ENCODE measurements around the gene CCDC142.
"Not testable (repeated sequence)": the region's sequence is repeated elsewhere in the genome, so short reads cannot be mapped to it uniquely, and the experiment has no call there.

CCDC142 gene

DNA sequence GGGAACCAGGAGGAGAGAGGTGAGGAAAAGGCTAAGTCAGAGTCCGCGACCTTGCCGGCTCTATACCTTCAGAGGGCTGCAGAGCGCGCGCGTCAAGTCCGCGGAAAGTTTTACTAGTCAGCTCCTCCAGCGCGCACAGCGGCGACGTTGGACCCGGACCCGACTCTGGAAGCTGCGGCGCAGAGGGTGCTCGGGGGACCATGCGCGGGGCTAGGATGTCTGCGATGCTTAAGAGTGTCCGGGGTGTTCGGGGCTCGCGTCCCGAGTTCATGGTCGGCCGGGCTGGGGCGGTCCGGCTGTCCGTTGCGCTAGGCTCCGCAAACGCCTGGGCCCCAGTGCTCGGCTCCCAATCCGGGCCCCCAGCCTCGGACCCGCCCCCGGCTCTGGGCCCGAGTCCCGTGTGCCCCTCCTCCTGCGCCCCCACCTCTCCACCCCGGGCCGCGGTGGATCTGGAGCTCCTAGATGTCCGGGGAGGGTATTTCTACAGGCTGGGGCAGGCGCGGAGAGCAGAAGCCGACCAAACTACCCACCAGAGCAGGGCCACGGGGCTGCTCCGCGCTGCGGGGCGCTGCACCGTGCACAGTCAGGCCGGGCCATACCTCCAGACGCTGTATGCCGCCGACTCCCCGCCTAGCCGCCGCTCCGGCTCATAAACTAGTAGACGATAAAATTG, 16.6 kb upstream of the CCDC142 start, which contains the start of gene LBX2:
TSS of gene LBX2 (minus strand) at position 337 of the 673 bp plus-strand sequence. CDS start at position 271, 66 bp downstream.
- DNase-seq (ENCODE audit: low read depth, low spot score), result no peak

DNA sequence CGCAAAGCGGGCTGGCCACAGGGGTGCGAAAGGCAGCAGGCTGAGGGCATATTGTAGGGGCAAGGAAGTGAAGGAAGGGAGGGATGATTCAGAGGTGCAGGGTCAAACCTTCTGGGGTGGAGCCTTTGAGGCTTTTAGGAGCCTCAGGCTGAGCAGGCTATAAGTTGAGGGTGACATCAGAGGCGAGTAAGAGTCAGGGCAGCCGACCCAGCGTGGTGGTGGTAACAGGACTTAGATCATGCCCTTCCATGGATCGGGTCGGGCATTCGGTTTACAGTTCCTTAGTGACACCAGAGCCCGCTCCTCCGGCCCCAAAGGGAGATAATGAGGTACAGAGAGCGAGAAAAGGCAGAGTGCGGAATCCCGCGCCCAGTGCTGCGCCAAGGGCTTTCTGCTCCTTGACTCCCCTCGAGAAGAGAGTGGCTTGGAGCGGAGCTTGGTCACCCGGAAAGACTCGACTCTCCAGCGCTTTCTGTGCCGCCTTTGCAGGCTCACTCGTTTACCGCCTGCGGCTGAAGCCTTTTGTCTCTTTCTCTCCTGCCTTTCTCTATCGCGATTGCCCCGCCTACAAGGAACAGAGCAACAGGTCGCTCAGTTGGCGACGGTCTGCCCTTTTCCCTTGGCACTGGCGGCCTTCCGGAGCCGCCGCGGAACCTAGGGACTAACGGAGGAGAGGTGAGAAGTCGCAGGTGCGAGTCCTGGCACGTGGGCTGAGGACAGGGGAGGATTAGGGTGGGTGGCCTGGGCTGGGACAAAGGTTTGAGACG, 15.9 kb upstream of the CCDC142 start:
- no peak for DNase-seq (ENCODE audit: low read depth, low spot score)

- no peak for DNase-seq (ENCODE audit: low read depth, low spot score)
Observed at GRCh38 chr2:74497777-74498499, 15.1 kb upstream of the CCDC142 start.

GRCh38 chr2:74496997-74497776, 14.4 kb upstream of the CCDC142 start:
- no peak for DNase-seq (ENCODE audit: low read depth, low spot score)

DNA sequence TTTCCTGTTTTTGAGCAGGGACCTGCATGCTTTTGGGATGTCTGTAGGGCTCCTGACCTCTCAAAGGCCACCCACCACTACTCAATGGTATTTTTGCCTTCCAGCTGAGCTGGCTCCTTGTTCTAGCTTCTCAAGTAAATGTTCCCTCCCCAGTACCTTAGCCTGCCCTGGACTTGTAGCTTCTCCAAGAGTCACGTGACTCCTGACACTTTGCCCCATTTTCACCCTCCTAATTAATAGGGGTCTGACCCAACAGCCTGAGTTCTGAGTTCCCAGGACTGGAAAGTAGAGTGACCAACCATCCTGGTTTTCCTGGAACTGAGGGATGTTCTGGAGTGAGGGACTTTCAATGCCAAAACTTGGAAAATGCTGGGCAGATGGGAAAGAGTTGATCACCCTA, 12.6 kb upstream of the CCDC142 start:
- DNase-seq (ENCODE audit: low read depth, low spot score), result no peak

DNA sequence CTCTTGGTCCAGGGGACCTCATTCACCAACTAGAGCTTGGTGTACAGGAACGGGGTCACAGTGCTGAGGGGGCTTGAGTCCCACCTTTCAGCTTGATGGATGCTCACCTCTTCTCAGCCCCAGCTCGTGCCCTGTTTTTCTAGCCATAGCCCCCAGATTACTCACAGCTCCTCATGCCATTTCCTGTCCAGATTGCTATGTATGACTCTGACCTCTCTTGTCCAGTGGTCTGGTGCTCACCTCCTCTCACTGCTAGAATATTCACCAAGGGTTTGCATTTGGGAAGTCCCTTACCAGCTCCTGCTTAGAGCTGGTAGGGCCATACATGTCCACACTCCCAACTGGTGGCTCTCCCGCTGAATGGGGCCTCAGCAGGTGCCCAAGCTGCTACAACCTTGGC, 10.7 kb upstream of the CCDC142 start:
- DNase-seq (ENCODE audit: low read depth, low spot score), result no peak

DNA sequence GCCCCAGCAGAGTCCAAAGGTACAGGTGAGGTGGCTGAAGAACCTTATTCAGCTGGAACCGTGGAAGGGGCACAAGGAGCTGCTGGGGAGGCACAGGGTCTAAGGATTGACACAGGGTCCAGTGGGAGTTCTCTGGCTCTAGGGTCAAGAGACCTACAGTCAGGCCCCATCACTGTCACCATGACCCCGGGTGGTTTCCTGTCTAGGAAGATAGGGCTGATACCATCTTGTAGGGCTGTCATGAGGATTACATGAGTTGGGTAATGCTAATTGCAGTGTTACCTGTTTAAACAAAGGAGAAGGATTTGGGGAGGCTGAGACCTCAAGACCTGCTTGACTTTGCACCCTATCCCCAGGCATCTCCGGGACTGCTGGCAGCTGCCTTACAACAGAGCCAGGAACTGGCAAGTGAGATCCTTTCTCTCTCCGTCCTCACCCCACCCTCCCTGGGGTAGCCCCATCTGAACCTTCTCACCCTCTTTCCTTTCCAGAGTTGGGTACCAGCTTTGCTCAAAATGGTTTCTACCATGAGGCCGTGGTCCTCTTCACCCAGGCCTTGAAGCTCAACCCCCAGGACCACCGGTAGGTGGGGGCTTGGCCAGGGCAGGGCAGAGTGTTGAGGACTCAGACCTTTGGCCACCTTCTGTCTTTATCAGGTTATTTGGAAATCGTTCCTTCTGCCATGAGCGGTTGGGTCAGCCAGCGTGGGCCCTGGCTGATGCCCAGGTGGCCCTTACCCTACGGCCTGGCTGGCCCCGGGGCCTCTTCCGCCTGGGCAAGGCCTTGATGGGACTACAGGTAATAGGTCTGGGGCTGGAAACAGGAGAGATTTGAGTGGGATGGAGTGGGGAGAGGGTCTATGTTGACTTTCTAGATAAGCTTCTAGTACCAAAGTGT, 9.1 kb upstream of the CCDC142 start:
- DNase-seq (ENCODE audit: low read depth, low spot score), result no peak

GRCh38 chr2:74489906-74490305, 7.1 kb upstream of the CCDC142 start:
- no peak for DNase-seq (ENCODE audit: low read depth, low spot score)

- no peak for DNase-seq (ENCODE audit: low read depth, low spot score)
Observed at GRCh38 chr2:74488643-74489481, 6.1 kb upstream of the CCDC142 start.

DNA sequence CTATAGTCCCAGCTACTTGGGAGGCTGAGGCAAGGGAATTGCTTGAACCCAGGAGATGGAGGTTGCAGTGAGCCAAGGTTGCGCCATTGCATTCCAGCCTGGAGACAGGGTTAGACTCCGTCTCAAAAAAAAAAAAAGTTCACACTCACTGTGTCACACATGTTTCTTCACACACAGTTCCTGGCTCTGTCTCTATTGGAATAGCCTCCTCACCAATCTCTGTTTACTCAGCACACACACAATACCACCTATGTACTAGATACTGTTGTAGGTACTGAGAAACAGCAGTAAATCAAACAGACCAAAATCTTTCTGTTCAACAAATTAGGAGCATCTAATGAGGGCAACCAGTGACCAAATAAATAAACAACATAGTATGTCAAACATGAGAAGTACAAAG, 3.3 kb upstream of the CCDC142 start:
- DNase-seq (ENCODE audit: low read depth, low spot score), result no peak

DNA sequence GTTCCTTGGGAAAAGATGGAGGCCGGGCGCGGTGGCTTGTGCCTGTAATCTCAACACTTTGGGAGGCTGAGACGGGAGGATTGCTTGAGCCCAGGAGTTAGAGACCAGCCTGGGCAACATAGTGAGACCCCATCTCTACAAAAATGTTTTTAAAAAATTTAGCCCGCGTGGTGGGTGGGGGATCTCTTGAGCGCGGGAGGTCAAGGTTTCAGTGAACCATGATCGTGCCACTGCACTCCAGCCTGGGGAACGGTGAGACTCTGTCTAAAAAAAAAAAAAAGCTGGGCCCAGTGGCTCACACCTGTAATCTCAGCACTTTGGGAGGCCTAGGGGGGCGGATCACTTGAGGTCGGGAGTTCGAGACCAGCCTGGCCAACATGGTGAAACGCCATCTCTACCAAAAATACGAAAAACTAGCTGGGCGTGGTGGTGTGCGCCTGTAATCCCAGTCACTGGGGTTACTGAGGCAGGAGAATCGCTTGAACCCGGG, 922 bp upstream of the CCDC142 start:
- DNase-seq (ENCODE audit: low read depth, low spot score), result not testable (repeated sequence)

- peak; percentile 16 for DNase-seq (ENCODE audit: low read depth, low spot score)
Observed at GRCh38 chr2:74481961-74482800, 617 bp downstream of the CCDC142 start.

GRCh38 chr2:74481431-74481830, 1.4 kb downstream of the CCDC142 start:
- DNase-seq (ENCODE audit: low read depth, low spot score), result no peak

- DNase-seq (ENCODE audit: low read depth, low spot score), result no peak
Observed at GRCh38 chr2:74474899-74475298, 7.9 kb downstream of the CCDC142 start.

DNA sequence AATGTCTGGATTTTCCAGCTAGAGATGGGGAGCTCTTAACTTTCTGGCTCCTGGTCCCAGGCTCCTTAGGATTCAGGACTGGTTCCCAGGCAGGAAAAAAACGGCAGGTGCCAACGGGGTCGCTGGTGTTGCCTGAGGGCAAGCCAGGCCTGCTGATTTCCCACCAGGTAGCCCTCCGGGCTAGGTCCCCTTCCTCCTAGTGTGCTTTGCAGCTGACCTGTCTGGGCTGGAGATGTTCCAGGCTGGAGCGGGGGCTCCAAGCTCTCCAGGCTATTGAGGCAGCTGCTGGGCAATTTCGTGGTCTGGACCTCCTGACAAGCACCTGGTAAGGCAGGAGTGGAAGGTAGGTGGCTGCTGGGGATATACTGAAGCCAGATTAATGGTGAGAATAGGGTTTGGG, 8.3 kb downstream of the CCDC142 start:
- no peak for DNase-seq (ENCODE audit: low read depth, low spot score)

DNA sequence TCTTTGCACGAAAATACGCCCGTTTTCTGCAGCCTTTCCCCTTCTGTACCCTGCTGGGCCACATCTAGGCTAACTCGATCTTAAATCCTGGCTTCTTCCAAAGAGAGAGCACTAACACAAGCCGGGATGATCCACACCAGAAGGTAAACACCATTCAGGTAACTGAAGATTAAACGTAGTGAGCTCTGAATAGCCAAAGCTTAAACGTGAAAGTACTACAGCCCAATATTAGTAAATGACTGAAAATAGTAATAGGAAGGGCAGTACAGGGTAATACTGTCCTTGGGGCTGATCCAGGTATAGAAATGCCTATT, 9.9 kb downstream of the CCDC142 start:
- DNase-seq (ENCODE audit: low read depth, low spot score), result no peak

DNA sequence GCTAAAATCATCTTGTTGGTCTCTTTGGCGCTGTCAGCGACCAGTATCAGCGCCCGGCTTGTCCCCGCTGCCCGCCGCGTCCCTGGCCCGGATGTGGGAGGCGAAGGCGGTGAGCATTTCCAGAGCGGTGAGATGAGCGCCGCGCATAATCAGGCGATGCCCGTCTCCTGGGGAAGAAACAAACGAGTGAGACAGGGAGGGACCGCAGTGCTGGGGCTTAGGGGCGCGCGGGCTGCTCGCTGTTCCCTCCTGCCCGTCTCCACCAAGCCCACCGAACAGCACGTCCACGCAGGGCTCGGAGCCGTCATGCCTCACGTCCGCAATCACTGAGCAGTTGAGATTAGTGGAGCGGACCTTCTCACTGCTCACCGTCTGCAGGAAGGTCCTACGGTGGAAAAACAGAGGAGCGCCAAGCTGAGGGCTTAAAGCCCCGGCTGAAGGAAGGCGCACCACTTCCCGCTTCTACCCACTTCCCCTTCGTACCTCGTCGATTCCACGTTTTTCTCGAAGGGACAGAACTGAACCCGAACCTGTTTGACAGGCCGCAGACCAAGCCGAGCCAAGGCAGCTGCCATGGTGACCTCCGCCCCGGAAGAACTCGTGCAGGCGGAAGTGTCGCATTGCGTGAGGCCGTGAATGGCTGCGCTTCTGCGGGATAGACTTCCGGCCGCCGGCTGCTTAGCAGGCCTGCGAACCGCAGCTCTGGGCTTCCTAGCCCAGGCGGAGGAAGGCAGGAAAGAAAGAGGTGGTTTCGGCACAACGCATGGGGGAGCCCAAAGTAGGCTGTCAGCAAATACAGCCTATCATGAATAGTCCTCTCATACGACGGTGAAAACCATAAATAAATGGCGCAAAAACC, 10.5 kb downstream of the CCDC142 start, which contains the start of gene MRPL53:
TSS of gene MRPL53 (minus strand) at position 595 of the 859 bp plus-strand sequence. CDS start at position 575, 20 bp downstream.
- DNase-seq (ENCODE audit: low read depth, low spot score), result peak; percentile 93
